Measurements from ENCODE around the gene SIPA1.
"Not testable (repeated sequence)": the region's sequence is repeated elsewhere in the genome, so short reads cannot be mapped to it uniquely, and the experiment has no call there.

The SIPA1 gene

DNA sequence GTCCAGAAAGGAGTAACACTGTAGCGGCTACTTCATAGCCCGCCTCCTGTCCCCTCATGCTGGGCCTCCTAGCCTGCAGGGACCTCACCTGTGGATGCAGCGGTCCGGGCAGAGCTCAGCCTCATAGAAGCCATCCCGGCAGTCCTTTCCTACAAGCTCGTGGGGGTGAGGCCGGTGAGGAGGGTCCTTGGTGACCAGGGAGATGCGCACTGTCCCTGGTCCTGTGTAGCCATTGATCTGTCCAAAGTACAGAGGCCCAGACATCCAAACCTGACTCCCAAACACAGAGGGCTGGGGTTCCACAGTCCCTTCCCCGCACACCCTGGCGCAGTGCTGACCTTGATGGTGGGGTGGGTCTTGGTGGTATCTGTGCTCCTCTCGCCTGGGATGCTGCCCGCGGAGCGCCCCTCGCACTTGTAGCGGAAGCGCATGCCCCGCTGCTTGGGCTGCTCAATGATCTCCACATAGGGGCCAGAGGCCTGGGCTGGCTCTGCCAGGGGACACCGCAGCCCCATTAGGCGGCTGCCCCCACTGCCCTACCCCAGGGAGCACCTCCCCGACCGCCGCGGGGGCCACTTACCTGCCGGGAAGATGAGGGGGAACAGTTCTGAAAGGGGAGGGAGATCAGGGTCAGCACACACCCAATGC is 23.8 kb downstream of the SIPA1 start:
- no peak for FAIRE-seq

- no peak for FAIRE-seq
Observed at GRCh38 chr11:65662247-65662798, 24.4 kb downstream of the SIPA1 start.

DNA sequence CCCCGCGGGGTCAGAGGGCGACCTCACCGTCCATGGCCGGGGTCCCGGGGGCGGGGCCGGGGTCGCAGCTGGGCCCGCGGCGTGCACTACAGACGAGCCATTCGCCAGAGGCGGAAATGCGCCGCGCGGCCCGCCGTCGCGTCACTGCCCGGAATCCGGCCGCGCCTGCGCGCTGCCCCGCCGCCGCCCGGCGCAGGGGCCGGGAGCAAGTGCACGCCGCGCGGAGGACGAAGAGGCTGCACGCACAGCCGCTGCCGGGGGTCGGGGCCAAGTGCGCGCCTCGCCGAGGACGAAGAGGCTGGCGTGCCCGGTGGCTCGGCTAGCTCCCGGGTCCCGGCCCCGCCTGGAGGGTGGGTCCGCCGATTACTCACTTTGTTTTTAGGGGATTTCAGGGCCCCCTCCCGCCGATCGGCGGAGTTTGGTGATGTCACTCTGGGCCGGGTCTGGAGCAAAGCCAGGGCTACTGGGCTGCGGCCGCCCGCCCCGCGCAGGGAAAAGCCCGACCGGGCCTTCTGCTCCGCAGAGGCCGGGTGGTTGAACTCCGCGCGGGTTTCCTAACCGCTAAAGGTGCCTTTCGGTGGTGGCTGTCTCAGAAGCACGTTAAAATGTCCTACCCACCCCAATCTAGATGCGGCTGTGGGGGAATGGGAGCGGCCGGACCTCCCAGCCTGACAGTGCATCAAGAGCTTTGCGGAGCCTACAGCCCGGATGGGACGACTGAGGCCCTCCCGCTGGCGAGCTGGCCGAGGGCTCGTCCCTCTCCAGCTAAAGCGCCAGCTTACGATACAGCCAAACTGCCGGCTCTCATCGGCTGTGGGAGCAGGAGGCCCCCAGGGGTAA is 25.1 kb downstream of the SIPA1 start, which contains the start of gene RELA:
Gene RELA, minus strand, starts transcription at position 118 of the 840 bp plus-strand sequence. Its CDS starts 84 bp downstream, at position 34.
- no peak for FAIRE-seq

- no peak for FAIRE-seq
Observed at GRCh38 chr11:65663639-65664200, 25.8 kb downstream of the SIPA1 start.

GRCh38 chr11:65672180-65672860 is 34.4 kb downstream of the SIPA1 start:
- FAIRE-seq, result no peak

DNA sequence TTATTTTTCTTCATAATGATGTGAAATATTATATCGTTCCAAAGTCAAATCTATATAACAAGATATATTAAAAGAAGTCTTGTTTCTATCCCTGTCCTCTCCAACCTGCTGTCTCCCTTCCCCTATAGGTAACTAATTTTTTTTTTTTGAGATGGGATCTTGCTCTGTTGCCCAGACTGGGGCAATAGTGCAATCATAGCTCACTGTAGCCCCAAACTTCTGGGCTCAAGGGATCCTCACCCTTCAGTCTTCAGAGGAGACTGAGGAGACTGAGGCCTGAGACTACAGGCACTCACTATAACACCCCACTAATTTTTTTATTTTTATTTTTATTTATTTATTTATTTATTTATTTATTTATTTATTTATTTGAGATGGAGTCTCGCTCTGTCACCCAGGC is 35.1 kb downstream of the SIPA1 start:
- FAIRE-seq, result no peak

- FAIRE-seq, result no peak
Observed at GRCh38 chr11:65680192-65680743, 42.4 kb downstream of the SIPA1 start.

DNA sequence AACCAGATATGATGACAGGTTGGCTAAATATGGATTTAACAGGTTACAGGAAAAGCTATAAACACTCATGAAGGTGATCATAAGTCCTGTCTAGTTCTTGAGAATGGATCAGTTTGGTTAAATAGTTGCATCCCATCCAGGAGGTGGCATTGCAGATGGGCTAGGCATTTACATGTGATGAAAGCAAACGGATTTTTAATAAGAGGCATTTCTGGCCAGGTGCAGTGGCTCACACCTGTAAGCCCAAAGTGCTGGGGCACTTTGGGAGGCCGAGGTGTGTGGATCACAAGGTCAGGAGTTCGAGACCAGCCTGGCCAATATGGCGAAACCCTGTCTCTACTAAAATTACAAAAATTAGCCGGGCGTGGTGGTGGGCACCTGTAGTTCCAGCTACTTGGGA is 45.6 kb downstream of the SIPA1 start:
- FAIRE-seq, result not testable (repeated sequence)

- no peak for FAIRE-seq
Observed at GRCh38 chr11:65685981-65686380, 48.1 kb downstream of the SIPA1 start.

- not testable (repeated sequence) for FAIRE-seq
Observed at GRCh38 chr11:65691847-65692246, 53.9 kb downstream of the SIPA1 start.

GRCh38 chr11:65692367-65692766 is 54.5 kb downstream of the SIPA1 start:
- FAIRE-seq, result no peak

DNA sequence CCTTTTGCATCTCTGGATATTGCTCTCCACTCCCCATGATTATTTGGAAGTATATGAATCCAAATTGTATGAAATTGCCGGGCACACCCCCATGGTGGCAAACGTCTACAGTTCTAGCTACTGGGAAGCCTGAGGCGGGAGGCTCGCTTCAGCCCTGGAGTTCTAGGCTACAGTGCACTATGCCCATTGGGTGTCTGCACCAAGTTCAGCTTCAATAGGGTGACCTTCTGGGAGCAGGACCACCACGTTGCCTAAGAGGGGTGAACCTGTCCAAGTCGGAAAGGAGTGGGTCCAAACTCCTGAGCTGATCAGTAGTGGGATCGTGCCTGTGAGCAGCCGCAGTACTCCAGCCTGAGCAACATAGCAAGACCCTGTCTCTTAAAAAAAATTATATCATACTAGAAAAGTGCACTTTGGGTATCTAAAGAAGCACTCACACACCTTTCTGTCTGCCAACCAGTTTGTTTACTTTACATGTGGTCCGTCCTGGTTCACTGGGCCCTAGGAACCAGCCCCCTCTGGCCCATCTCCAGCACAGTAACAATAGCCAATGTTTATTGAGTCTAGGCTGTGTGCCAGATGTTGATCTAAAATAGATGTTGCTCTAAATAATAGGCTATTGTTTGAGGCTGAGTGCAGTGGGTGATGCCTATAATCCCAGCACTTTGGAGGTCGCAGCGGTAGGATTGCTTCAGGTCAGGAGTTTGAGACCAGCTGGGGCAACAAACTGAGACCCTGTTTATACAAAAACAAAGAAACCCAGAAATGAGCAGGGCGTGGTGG is 57.7 kb downstream of the SIPA1 start:
- no peak for FAIRE-seq

- no peak for FAIRE-seq
Observed at GRCh38 chr11:65696802-65697552, 59.1 kb downstream of the SIPA1 start.

GRCh38 chr11:65698205-65698604 is 60.3 kb downstream of the SIPA1 start:
- FAIRE-seq, result no peak

DNA sequence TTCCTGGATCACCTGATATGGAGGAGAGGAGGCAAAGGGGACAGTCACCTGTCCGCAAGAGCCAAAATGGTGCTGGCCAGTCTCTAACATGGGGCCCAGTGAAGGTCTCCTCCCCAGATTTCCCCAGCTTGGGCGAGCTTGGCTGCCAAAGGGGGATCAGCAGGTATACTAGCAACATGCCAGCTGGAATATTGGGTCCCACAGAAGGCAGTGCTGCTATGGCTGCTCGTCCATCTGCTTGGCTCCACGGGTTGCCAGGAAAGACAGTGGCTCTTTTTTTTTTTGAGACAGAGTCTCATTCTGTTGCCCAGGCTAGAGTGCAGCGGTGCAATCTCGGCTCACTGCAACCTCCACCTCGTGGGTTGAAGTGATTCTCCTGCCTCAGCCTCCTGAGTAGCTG is 61.4 kb downstream of the SIPA1 start:
- FAIRE-seq, result no peak

DNA sequence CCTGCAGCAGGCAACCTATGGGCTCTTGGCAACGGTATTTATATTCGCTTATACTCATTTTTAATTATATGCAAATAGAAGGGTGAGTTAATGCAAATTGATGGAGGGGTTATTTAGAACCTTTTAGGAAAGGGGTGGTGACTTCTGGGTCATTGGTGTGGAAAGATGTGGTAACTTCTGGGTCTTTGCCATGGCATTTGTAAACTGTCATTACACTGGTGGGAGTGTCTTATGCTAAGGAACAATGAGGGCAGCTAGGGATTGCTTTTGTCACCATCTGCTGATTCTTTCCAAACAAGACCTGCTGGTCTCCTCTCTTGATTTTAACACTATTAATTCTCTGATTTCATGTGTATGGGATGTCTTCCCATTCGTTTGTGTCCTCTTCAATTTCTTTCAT is 62.5 kb downstream of the SIPA1 start:
- FAIRE-seq, result no peak

Data from colon (tissue), 2 donors.